GM23338 (cell line): ENCODE results near the gene AFAP1L1. TPM values are rescaled to one million over a fixed set of nuclear protein-coding genes. Genes with fewer than 3 reads are reported as not detected.

Experiments used
- ATAC-seq: fragments of 200-7000 bp; cut with Tn5 transposase; 3 replicates; pipeline ENCODE4 v1.9.1; 2020
- DNase-seq: peaks from one replicate; pipeline ENCODE4 v3.0.0-alpha.2; 2015; ENCODE audit warnings: low spot score
- H2AFZ ChIP-seq: fragments of 200-600 bp; sonication (generic); 2 replicates; pipeline ENCODE4 v1.8.0; 2016; ENCODE audit warnings: antibody characterized with exemption, mild to moderate bottlenecking, moderate library complexity
- H3F3A ChIP-seq: fragments of 200-600 bp; sonication (generic); replicated peaks from 2 replicates; pipeline ENCODE4 v1.8.0; 2017; ENCODE audit warnings: antibody characterized with exemption, mixed run types, low read depth
- H3K27ac ChIP-seq: fragments of 200-600 bp; sonication (generic); 2 replicates; pipeline ENCODE4 v1.6.1; 2016; ENCODE audit warnings: low read depth
- H3K27me3 ChIP-seq: fragments of 200-600 bp; sonication (generic); 2 replicates; pipeline ENCODE4 v1.8.0; 2016; ENCODE audit warnings: mild to moderate bottlenecking, mixed run types, moderate library complexity; ENCODE audit not compliant: insufficient read depth
- H3K36me3 ChIP-seq: fragments of 200-600 bp; sonication (generic); 2 replicates; pipeline ENCODE4 v1.8.0; 2016; ENCODE audit warnings: mild to moderate bottlenecking; ENCODE audit not compliant: insufficient read depth
- H3K4me1 ChIP-seq: fragments of 200-600 bp; sonication (generic); 2 replicates; pipeline ENCODE4 v1.8.0; 2016; ENCODE audit warnings: mild to moderate bottlenecking, moderate library complexity; ENCODE audit not compliant: insufficient read depth
- H3K4me2 ChIP-seq: fragments of 200-600 bp; sonication (generic); 2 replicates; pipeline ENCODE4 v1.7.1; 2017; ENCODE audit warnings: mixed run types
- H3K4me3 ChIP-seq: fragments of 200-600 bp; sonication (generic); 2 replicates; pipeline ENCODE4 v1.6.1; 2016; ENCODE audit warnings: mixed run types
- H3K79me2 ChIP-seq: fragments of 200-600 bp; sonication (generic); replicated peaks from 2 replicates; pipeline ENCODE4 v1.8.0; 2017; ENCODE audit warnings: mild to moderate bottlenecking; ENCODE audit not compliant: insufficient read depth
- H3K9me2 ChIP-seq: fragments of 200-600 bp; sonication (generic); 2 replicates; pipeline ENCODE4 v1.8.0; 2017; ENCODE audit not compliant: insufficient read depth
- H4K20me1 ChIP-seq: fragments of 200-600 bp; sonication (generic); replicated peaks from 2 replicates; pipeline ENCODE4 v1.8.0; 2017; ENCODE audit warnings: mild to moderate bottlenecking; ENCODE audit not compliant: insufficient read depth
- H3K27ac Mint-ChIP-seq: 2 replicates; pipeline ENCODE4 v1.8.0; 2020; ENCODE audit warnings: inconsistent platforms, mild to moderate bottlenecking, moderate library complexity, mixed read lengths
- H3K27me3 Mint-ChIP-seq: 3 replicates; pipeline ENCODE4 v1.8.0; 2022; ENCODE audit warnings: low read depth, mild to moderate bottlenecking, moderate library complexity, mixed read lengths, inconsistent platforms; ENCODE audit not compliant: insufficient read depth, poor library complexity
- H3K36me3 Mint-ChIP-seq: 3 replicates; pipeline ENCODE4 v1.8.0; 2021; ENCODE audit warnings: low read depth, mild to moderate bottlenecking, inconsistent platforms, moderate library complexity, mixed read lengths
- H3K4me1 Mint-ChIP-seq: 3 replicates; pipeline ENCODE4 v1.8.0; 2020; ENCODE audit warnings: mild to moderate bottlenecking, inconsistent platforms, mixed read lengths
- H3K4me3 Mint-ChIP-seq: 3 replicates; pipeline ENCODE4 v1.8.0; 2021; ENCODE audit warnings: moderate library complexity, mild to moderate bottlenecking, inconsistent platforms, mixed read lengths
- H3K9me3 Mint-ChIP-seq: 3 replicates; pipeline ENCODE4 v1.8.0; 2020; ENCODE audit warnings: moderate library complexity, mild to moderate bottlenecking, inconsistent platforms, mixed read lengths
- EZH2 ChIP-seq: fragments of 200-600 bp; sonication (generic); IDR thresholded peaks from one replicate; pipeline ENCODE4 v1.8.0; 2017; ENCODE audit warnings: antibody characterized with exemption, mild to moderate bottlenecking, low read depth; ENCODE audit not compliant: unreplicated experiment
- JUNB ChIP-seq: IDR thresholded peaks from one replicate; pipeline ENCODE4 v1.6.1; 2016; ENCODE audit warnings: antibody characterized with exemption; ENCODE audit not compliant: unreplicated experiment
- NANOG ChIP-seq: IDR thresholded peaks from 2 replicates; pipeline ENCODE4 v1.6.1; 2016; ENCODE audit warnings: antibody characterized with exemption, borderline replicate concordance
- POLR2AphosphoS5 ChIP-seq: IDR thresholded peaks from 2 replicates; pipeline ENCODE4 v1.6.1; 2016; ENCODE audit warnings: antibody characterized with exemption, low read depth
- STAT1 ChIP-seq: IDR thresholded peaks from one replicate; pipeline ENCODE4 v1.6.1; 2016; ENCODE audit warnings: antibody characterized with exemption; ENCODE audit not compliant: unreplicated experiment
- ZNF462 ChIP-seq: fragments of 250-450 bp; sonication (Bioruptor Pico); IDR thresholded peaks from 2 replicates; pipeline ENCODE4 v1.5.0; 2020; ENCODE audit warnings: mild to moderate bottlenecking, moderate library complexity
- polyA plus RNA-seq: library from polyadenylated mRNA; unstranded; fragments of >200 nt; fragmentation: Nextera tagmentation; extraction: Ambion mirVana; gene quantifications from 2 replicates; pipeline ENCODE4 v1.2.1, GENCODE V29; 2016
- total RNA-seq: library from RNA; depleted of rRNA; stranded (reverse); fragments of >200 nt; shearing (Covaris generic); gene quantifications from 2 replicates; pipeline ENCODE4 v1.2.3, GENCODE V29; 2014
- TF ChIP-seq, protein P1 (sequence below), 2 experiments: fragments of 200-600 bp in 1 of 2; sonication (generic) in 1 of 2; conservative IDR thresholded peaks; 2 replicates each; pipeline versions ENCODE4 v1.5.1 to v1.6.1; 2016 to 2017; ENCODE audit warnings: antibody characterized with exemption in 2 of 2, low read depth in 2 of 2, mild to moderate bottlenecking in 2 of 2, moderate library complexity in 1 of 2

The AFAP1L1 gene
- total and polyA plus RNA-seq, 2 experiments from 2014 or later = 3.2 to 5.7 TPM

GRCh38 chr5:149374801-149375200, 103.1 kb downstream of the AFAP1L1 start:
- H3K79me2 ChIP-seq = no peaks in the 10 kb centered on the region
- Mint-ChIP-seq H3K4me3 (no peak overlapping the region), H3K4me1 (peaks cover 12% of the 10 kb centered on the region; the same call in 2 of the 3 replicates), H3K27me3 (peaks cover 2% of the 10 kb centered on the region), H3K9me3 (no peaks in the 10 kb centered on the region), H3K36me3 (no peaks in the 10 kb centered on the region; the same call in 2 of the 3 replicates), H3K27ac (no peak overlapping the region)
- no peak overlapping the region for H3K27ac ChIP-seq
- TF ChIP-seq, protein P1, sequence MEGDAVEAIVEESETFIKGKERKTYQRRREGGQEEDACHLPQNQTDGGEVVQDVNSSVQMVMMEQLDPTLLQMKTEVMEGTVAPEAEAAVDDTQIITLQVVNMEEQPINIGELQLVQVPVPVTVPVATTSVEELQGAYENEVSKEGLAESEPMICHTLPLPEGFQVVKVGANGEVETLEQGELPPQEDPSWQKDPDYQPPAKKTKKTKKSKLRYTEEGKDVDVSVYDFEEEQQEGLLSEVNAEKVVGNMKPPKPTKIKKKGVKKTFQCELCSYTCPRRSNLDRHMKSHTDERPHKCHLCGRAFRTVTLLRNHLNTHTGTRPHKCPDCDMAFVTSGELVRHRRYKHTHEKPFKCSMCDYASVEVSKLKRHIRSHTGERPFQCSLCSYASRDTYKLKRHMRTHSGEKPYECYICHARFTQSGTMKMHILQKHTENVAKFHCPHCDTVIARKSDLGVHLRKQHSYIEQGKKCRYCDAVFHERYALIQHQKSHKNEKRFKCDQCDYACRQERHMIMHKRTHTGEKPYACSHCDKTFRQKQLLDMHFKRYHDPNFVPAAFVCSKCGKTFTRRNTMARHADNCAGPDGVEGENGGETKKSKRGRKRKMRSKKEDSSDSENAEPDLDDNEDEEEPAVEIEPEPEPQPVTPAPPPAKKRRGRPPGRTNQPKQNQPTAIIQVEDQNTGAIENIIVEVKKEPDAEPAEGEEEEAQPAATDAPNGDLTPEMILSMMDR (conservative IDR thresholded peaks at IDR 0.05; ENCODE audit: low read depth in 2 of 2) = no peak
- TF ChIP-seq NANOG (no peak), ZNF462 (no peak)
- ATAC-seq (no peak), DNase-seq (no peak)
- H3K36me3 ChIP-seq = no peaks in the 10 kb centered on the region
- H4K20me1 ChIP-seq = no peaks in the 10 kb centered on the region; the same call in 1 of the 2 replicates
- H2AFZ ChIP-seq = no peak overlapping the region
- no peaks in the 10 kb centered on the region for H3F3A ChIP-seq
- no peak overlapping the region for H3K4me2 ChIP-seq
- H3K4me1 ChIP-seq = peaks cover 3% of the 10 kb centered on the region; the same call in 1 of the 2 replicates
- H3K4me3 ChIP-seq = no peak overlapping the region
- H3K9me2 ChIP-seq = no peaks in the 10 kb centered on the region; the same call in 1 of the 2 replicates
- H3K27me3 ChIP-seq = no peaks in the 10 kb centered on the region

DNA sequence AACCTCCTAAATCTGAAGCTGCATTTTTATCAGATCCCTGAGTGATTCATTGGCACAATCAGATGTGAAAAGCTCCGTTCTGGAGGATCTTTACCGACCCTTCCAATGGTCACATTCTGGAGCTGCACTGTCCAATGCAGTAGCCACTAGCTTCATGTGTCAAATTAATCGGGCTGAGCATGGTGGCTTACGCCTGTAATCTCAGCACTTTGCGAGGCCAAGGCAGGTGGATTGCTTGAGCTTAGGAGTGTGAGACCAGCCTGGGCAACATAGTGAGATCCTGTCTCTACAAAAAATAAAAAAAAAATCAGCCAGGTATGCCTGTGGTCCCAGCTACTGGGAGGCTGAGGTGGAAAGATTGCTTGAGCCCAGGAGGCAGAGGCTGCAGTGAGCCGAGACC, 103.8 kb downstream of the AFAP1L1 start:
- ATAC-seq (no peak), DNase-seq (no peak)
- no peaks in the 10 kb centered on the region for H3K79me2 ChIP-seq
- no peaks in the 10 kb centered on the region; the same call in 2 of the 3 replicates for H3K36me3 Mint-ChIP-seq
- H3K27me3 ChIP-seq = no peaks in the 10 kb centered on the region
- H3K4me2 ChIP-seq = no peak overlapping the region
- no peak overlapping the region for H3K4me3 Mint-ChIP-seq
- H3K27ac Mint-ChIP-seq = no peak overlapping the region
- no peaks in the 10 kb centered on the region; the same call in 1 of the 2 replicates for H4K20me1 ChIP-seq
- peaks cover 3% of the 10 kb centered on the region; the same call in 1 of the 2 replicates for H3K4me1 ChIP-seq
- H3K4me1 Mint-ChIP-seq = peaks cover 13% of the 10 kb centered on the region; the same call in 2 of the 3 replicates
- no peaks in the 10 kb centered on the region for H3K9me3 Mint-ChIP-seq
- no peaks in the 10 kb centered on the region; the same call in 1 of the 2 replicates for H3K9me2 ChIP-seq
- H3K4me3 ChIP-seq = no peak overlapping the region
- H2AFZ ChIP-seq = no peak overlapping the region
- no peak overlapping the region for H3K27ac ChIP-seq
- H3K27me3 Mint-ChIP-seq = peaks cover 2% of the 10 kb centered on the region
- H3K36me3 ChIP-seq = no peaks in the 10 kb centered on the region
- H3F3A ChIP-seq = no peaks in the 10 kb centered on the region
- TF ChIP-seq EZH2 = no peak
- no peak for TF ChIP-seq POLR2AphosphoS5
- no peak for TF ChIP-seq STAT1
- TF ChIP-seq JUNB = no peak
